OCI-LY3 (cell line): ENCODE data around the gene GAS5.

Experiments used
- CTCF ChIP-seq: fragments of 200-600, 300-600 bp; sonication (generic); IDR thresholded peaks from 2 replicates; pipeline ENCODE4 v1.5.1; 2014; ENCODE audit warnings: antibody characterized with exemption, low read length, low read depth
- EZH2phosphoT487 ChIP-seq: fragments of 200-600 bp; shearing (Covaris generic); IDR thresholded peaks from 2 replicates; pipeline ENCODE4 v1.6.1; 2018; ENCODE audit warnings: antibody characterized with exemption, mixed run types, low read depth

GRCh38 chr1:173824315-173825081 is 43.3 kb downstream of the GAS5 start, which contains the start of the genes CENPL and DARS2:
- TF ChIP-seq CTCF (no peak), EZH2phosphoT487 (no peak)
